Hepatocyte (in vitro differentiated cells): ENCODE data around the gene TFB2M. TPM values are rescaled to one million over a fixed set of nuclear protein-coding genes. Genes with fewer than 3 reads are reported as not detected.
A peak's percentile ranks its signal among the peaks of the same experiment; 100 is the strongest.

Experiments
- DNase-seq: peaks from one replicate; pipeline ENCODE4 v3.0.0-alpha.2; 2016; ENCODE audit warnings: low spot score
- H2AFZ ChIP-seq: fragments of 200-600 bp; sonication (generic); 2 replicates; pipeline ENCODE4 v1.6.0; 2016; ENCODE audit warnings: antibody characterized with exemption, mild to moderate bottlenecking
- H3K27ac ChIP-seq: fragments of 200-600 bp; sonication (generic); 2 replicates; pipeline ENCODE4 v1.5.1; 2016; ENCODE audit warnings: mild to moderate bottlenecking
- H3K27me3 ChIP-seq: fragments of 200-600 bp; sonication (generic); 2 replicates; pipeline ENCODE4 v1.6.1; 2016
- H3K36me3 ChIP-seq: fragments of 200-600 bp; sonication (generic); replicated peaks from 2 replicates; pipeline ENCODE4 v1.5.1; 2016; ENCODE audit warnings: low read depth; ENCODE audit not compliant: insufficient read depth
- H3K4me1 ChIP-seq: fragments of 200-600 bp; sonication (generic); 2 replicates; pipeline ENCODE4 v1.5.1; 2016; ENCODE audit warnings: mild to moderate bottlenecking, moderate library complexity; ENCODE audit not compliant: insufficient read depth
- H3K4me2 ChIP-seq: fragments of 200-600 bp; sonication (generic); 2 replicates; pipeline ENCODE4 v1.6.0; 2016
- H3K4me3 ChIP-seq: fragments of 200-600 bp; sonication (generic); 2 replicates; pipeline ENCODE4 v1.5.1; 2016; ENCODE audit warnings: mild to moderate bottlenecking
- H3K79me2 ChIP-seq: fragments of 200-600 bp; sonication (generic); 2 replicates; pipeline ENCODE4 v1.6.0; 2017; ENCODE audit warnings: mild to moderate bottlenecking
- H3K9me2 ChIP-seq: fragments of 200-600 bp; sonication (generic); replicated peaks from 2 replicates; pipeline ENCODE4 v1.6.0; 2017; ENCODE audit warnings: mild to moderate bottlenecking; ENCODE audit not compliant: insufficient read depth
- H3K9me3 ChIP-seq: fragments of 200-600 bp; sonication (generic); 2 replicates; pipeline ENCODE4 v1.5.1; 2016; ENCODE audit warnings: low read depth, mild to moderate bottlenecking
- H4K20me1 ChIP-seq: fragments of 200-600 bp; sonication (generic); 2 replicates; pipeline ENCODE4 v1.6.0; 2016; ENCODE audit warnings: mild to moderate bottlenecking; ENCODE audit not compliant: insufficient read depth, poor library complexity, severe bottlenecking
- CTCF ChIP-seq: fragments of 200-600 bp; sonication (generic); IDR thresholded peaks from 2 replicates; pipeline ENCODE4 v1.5.1; 2016; ENCODE audit warnings: antibody characterized with exemption, mild to moderate bottlenecking; ENCODE audit not compliant: poor library complexity
- EZH2 ChIP-seq: fragments of 200-600 bp; sonication (generic); IDR thresholded peaks from 2 replicates; pipeline ENCODE4 v1.6.1; 2016; ENCODE audit warnings: antibody characterized with exemption, mild to moderate bottlenecking, borderline replicate concordance
- EZH2phosphoT487 ChIP-seq: fragments of 200-600 bp; sonication (generic); IDR thresholded peaks from one replicate; pipeline ENCODE4 v1.6.1; 2018; ENCODE audit warnings: antibody characterized with exemption, mild to moderate bottlenecking, low read depth, moderate library complexity; ENCODE audit not compliant: unreplicated experiment, severe bottlenecking
- WGBS: methylation state at CpG from one replicate; pipeline ENCODE4 v1.1.6; 2016; ENCODE audit warnings: low lambda C conversion rate; ENCODE audit errors: missing lambda C conversion rate; 5-methylcytosine and 5-hydroxymethylcytosine counted together
- polyA plus RNA-seq: library from polyadenylated mRNA; unstranded; fragments of >200 nt; fragmentation: Nextera tagmentation; extraction: Ambion mirVana; gene quantifications from 2 replicates; pipeline ENCODE4 v1.2.1, GENCODE V29; 2016
- total RNA-seq: library from RNA; depleted of rRNA; stranded (reverse); fragments of >200 nt; gene quantifications from 2 replicates; pipeline ENCODE4 v1.2.3, GENCODE V29; 2014

The TFB2M gene
- total and polyA plus RNA-seq, 2 experiments from 2014 or later: 14.2 to 16.3 TPM

- no peaks in the 10 kb centered on the region for H3K27me3 ChIP-seq
- no peak overlapping the region for H3K4me2 ChIP-seq
- no peaks in the 10 kb centered on the region for H4K20me1 ChIP-seq
- WGBS: 77% methylated on average over 7 of the region's 7 CpGs
- peak overlapping the region; percentile 9 for H3K27ac ChIP-seq
- no peaks in the 10 kb centered on the region for H3K9me3 ChIP-seq
- no peak overlapping the region for H2AFZ ChIP-seq
- DNase-seq: no peak
- H3K9me2 ChIP-seq: no peaks in the 10 kb centered on the region
- H3K4me3 ChIP-seq: no peak overlapping the region
- no peak for TF ChIP-seq EZH2
- TF ChIP-seq CTCF: no peak
- no peak for TF ChIP-seq EZH2phosphoT487
- peaks cover 2% of the 10 kb centered on the region for H3K36me3 ChIP-seq
- no peaks in the 10 kb centered on the region for H3K79me2 ChIP-seq
- peaks cover 6% of the 10 kb centered on the region for H3K4me1 ChIP-seq
Measured at GRCh38 chr1:246537441-246537840, 28.6 kb downstream of the TFB2M start.

- WGBS: 74% methylated on average over 1 of the region's 1 CpG
- H3K4me3 ChIP-seq: no peak overlapping the region
- H3K27me3 ChIP-seq: no peaks in the 10 kb centered on the region
- no peaks in the 10 kb centered on the region for H4K20me1 ChIP-seq
- H3K36me3 ChIP-seq: no peaks in the 10 kb centered on the region
- no peaks in the 10 kb centered on the region for H3K9me2 ChIP-seq
- no peak overlapping the region for H3K4me2 ChIP-seq
- H2AFZ ChIP-seq: no peak overlapping the region
- no peaks in the 10 kb centered on the region for H3K79me2 ChIP-seq
- H3K4me1 ChIP-seq: peaks cover 6% of the 10 kb centered on the region
- DNase-seq: no peak
- TF ChIP-seq EZH2phosphoT487 (no peak), EZH2 (no peak), CTCF (no peak)
- no peak overlapping the region for H3K27ac ChIP-seq
- no peaks in the 10 kb centered on the region for H3K9me3 ChIP-seq
Measured at GRCh38 chr1:246534114-246534513, 31.9 kb downstream of the TFB2M start.

- Histone ChIP-seq H3K27ac (no peak overlapping the region), H3K4me3 (no peak overlapping the region), H3K79me2 (no peaks in the 10 kb centered on the region), H3K9me3 (no peaks in the 10 kb centered on the region), H4K20me1 (no peaks in the 10 kb centered on the region), H2AFZ (no peak overlapping the region), H3K4me1 (peaks cover 5% of the 10 kb centered on the region), H3K4me2 (no peak overlapping the region), H3K27me3 (no peaks in the 10 kb centered on the region), H3K36me3 (no peaks in the 10 kb centered on the region), H3K9me2 (no peaks in the 10 kb centered on the region)
- no peak for TF ChIP-seq CTCF
- TF ChIP-seq EZH2: no peak
- TF ChIP-seq EZH2phosphoT487: no peak
- no peak for DNase-seq
- WGBS: 56% methylated on average over 2 of the region's 2 CpGs
Measured at GRCh38 chr1:246533371-246533905, 32.6 kb downstream of the TFB2M start.

DNA sequence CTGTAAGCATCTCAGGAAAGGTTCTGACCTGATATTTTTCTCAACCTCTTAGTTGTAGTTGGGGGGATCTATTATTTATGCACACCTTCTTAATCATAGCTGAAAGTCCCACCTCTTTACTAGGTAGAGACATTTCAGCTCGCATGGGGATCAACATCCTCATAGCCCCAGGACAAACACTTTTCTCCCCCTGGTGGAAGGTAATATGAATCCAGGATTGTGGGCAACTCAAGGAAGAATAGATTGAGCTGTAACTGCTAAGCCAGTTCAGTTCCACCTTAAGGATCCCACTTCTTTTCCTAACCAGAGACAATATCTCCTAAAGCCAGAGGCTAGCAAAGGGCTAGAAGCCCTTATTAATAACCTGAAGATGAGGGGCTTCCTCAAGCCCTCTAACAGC lies 33.5 kb downstream of the TFB2M start:
- no peak overlapping the region for H3K4me2 ChIP-seq
- no peaks in the 10 kb centered on the region for H3K4me1 ChIP-seq
- WGBS: 52% methylated on average over 1 of the region's 1 CpG
- no peaks in the 10 kb centered on the region for H4K20me1 ChIP-seq
- H3K4me3 ChIP-seq: no peak overlapping the region
- no peaks in the 10 kb centered on the region for H3K9me3 ChIP-seq
- no peaks in the 10 kb centered on the region for H3K79me2 ChIP-seq
- DNase-seq: no peak
- H3K9me2 ChIP-seq: no peaks in the 10 kb centered on the region
- H3K36me3 ChIP-seq: no peaks in the 10 kb centered on the region
- H3K27me3 ChIP-seq: no peaks in the 10 kb centered on the region
- no peak overlapping the region for H2AFZ ChIP-seq
- TF ChIP-seq EZH2: no peak
- no peak for TF ChIP-seq EZH2phosphoT487
- TF ChIP-seq CTCF: no peak
- no peak overlapping the region for H3K27ac ChIP-seq
